GM12891 (cell line): ENCODE results near the gene SPTBN5.

Experiments
- POLR2A ChIP-seq: IDR thresholded peaks from 2 replicates; pipeline ENCODE4 v1.6.1; 2011; ENCODE audit warnings: low read depth, low read length, control low read depth
- POLR2AphosphoS5 ChIP-seq: IDR thresholded peaks from 2 replicates; pipeline ENCODE4 v1.6.1; 2011; ENCODE audit warnings: low read depth, low read length, control low read depth
- TAF1 ChIP-seq: IDR thresholded peaks from 2 replicates; pipeline ENCODE4 v1.6.1; 2011; ENCODE audit warnings: low read depth, low read length, control low read depth

DNA sequence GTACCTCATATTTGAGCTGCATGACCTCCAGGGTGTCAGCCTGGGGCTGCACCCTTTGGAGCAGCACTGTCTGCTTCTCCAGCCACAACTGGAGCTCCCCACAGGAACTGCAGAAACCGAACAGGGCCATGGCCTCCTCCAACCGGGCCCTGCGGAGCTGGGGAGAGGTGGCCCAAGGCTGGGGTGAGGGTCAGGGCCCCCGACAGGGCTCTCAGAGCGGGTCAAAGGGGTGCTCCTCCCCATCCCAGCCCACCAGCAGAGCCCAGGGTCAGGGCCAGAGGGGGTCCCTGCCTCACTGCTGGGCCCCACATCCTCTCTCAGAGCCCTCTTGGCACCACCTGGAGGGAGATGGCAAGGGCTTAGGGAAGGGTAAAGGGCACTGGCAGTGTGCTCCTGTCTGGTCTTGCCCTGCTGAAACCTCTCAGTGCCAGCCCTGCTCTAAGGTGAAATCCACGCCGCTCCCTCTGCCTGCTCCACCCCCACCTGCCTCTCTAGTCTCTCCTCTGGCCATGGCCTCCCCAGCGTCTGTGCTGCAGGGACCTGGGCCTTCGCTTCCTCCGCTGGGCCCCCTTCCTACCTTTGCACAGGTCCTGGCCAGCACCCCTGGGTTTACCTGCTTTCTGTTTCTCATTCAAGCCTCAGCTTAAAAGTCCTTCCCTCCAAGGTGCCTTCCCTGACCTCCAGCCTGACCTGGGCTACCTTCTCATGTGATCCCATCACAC is 13.5 kb downstream of the SPTBN5 start:
- TF ChIP-seq POLR2A (no peak), POLR2AphosphoS5 (no peak), TAF1 (no peak)
